ENCODE measurements around the gene MAL. TPM values are rescaled to one million over a fixed set of nuclear protein-coding genes. Genes with fewer than 3 reads are reported as not detected.
"Not testable (repeated sequence)": the region's sequence is repeated elsewhere in the genome, so short reads cannot be mapped to it uniquely, and the experiment has no call there.

The MAL gene
- total RNA-seq, 1 donor from 2014 or later: not detected

GRCh38 chr2:95036596-95037383, 11.3 kb downstream of the MAL start:
- no peaks in the 10 kb centered on the region for H3K36me3 Mint-ChIP-seq (ENCODE audit: unreplicated experiment)
- DNase-seq (ENCODE audit: extremely low spot score, unreplicated experiment): no peak
- H3K9me3 Mint-ChIP-seq (ENCODE audit: unreplicated experiment): peaks cover 15% of the 10 kb centered on the region
- peaks cover under 1% of the 10 kb centered on the region for H3K27me3 Mint-ChIP-seq (ENCODE audit: unreplicated experiment)
- H3K27ac Mint-ChIP-seq (ENCODE audit: unreplicated experiment): no peak overlapping the region
- no peak overlapping the region for H3K4me3 Mint-ChIP-seq (ENCODE audit: unreplicated experiment)
- H3K4me1 Mint-ChIP-seq (ENCODE audit: unreplicated experiment): no peaks in the 10 kb centered on the region
- TF ChIP-seq CTCF (IDR thresholded peaks at IDR 0.05): no peak

DNA sequence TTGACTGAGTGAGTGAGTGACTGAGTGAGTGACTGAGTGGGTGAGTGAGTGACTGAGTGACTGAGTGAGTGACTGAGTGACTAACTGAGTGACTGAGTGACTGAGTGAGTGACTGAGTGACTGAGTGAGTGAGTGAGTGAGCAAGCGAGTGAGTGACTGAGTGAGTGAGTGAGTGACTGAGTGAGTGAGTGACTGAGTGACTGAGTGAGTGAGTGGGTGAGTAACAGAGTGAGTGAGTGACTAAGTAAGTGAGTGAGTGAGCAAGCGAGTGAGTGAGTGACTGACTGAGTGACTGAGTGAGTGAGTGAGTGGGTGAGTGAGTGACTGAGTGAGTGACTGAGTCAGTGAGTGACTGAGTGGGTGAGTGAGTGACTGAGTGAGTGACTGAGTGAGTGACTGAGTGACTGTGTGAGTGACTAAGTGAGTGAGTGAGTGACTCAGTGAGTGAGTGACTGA, 11.9 kb downstream of the MAL start:
- Mint-ChIP-seq H3K36me3 (ENCODE audit: unreplicated experiment) (no peaks in the 10 kb centered on the region), H3K9me3 (ENCODE audit: unreplicated experiment) (peaks cover 15% of the 10 kb centered on the region), H3K27ac (ENCODE audit: unreplicated experiment) (no peak overlapping the region), H3K27me3 (ENCODE audit: unreplicated experiment) (peaks cover 3% of the 10 kb centered on the region), H3K4me1 (ENCODE audit: unreplicated experiment) (no peaks in the 10 kb centered on the region), H3K4me3 (ENCODE audit: unreplicated experiment) (no peak overlapping the region)
- DNase-seq (ENCODE audit: extremely low spot score, unreplicated experiment): no peak
- no peak for TF ChIP-seq CTCF (IDR thresholded peaks at IDR 0.05)

GRCh38 chr2:95037841-95038585, 12.5 kb downstream of the MAL start:
- H3K27me3 Mint-ChIP-seq (ENCODE audit: unreplicated experiment); H3K4me1 Mint-ChIP-seq (ENCODE audit: unreplicated experiment); H3K27ac Mint-ChIP-seq (ENCODE audit: unreplicated experiment); H3K4me3 Mint-ChIP-seq (ENCODE audit: unreplicated experiment); H3K36me3 Mint-ChIP-seq (ENCODE audit: unreplicated experiment); DNase-seq (ENCODE audit: extremely low spot score, unreplicated experiment): not testable (repeated sequence)
- H3K9me3 Mint-ChIP-seq (ENCODE audit: unreplicated experiment): peaks cover 15% of the 10 kb centered on the region

DNA sequence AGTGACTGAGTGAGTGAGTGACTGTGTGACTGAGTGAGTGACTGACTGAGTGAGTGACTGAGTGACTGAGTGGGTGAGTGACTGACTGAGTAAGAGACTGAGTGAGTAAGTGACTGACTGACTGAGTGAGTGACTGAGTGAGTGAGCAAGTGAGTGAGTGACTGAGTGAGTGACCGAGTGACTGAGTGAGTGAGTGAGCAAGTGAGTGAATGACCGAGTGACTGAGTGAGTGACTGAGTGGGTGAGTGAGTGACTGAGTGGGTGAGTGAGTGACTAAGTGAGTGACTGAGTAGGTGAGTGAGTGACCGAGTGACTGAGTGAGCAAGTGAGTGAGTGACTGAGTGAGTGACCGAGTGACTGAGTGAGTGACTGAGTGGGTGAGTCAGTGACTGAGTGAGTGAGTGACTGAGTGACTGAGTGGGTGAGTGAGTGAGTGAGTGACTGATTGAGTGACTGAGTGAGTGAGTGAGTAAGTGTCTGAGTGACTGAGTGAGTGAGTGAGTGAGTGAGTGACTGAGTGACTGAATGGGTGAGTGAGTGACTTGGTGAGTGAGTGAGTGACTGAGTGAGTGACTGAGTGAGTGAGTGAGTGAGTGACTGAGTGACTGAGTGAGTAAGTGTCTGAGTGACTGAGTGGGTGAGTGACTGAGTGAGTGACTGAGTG, 13.3 kb downstream of the MAL start:
- H3K4me1 Mint-ChIP-seq (ENCODE audit: unreplicated experiment): no peaks in the 10 kb centered on the region
- TF ChIP-seq CTCF (IDR thresholded peaks at IDR 0.05): no peak
- peaks cover 7% of the 10 kb centered on the region for H3K27me3 Mint-ChIP-seq (ENCODE audit: unreplicated experiment)
- H3K36me3 Mint-ChIP-seq (ENCODE audit: unreplicated experiment): no peaks in the 10 kb centered on the region
- no peak overlapping the region for H3K4me3 Mint-ChIP-seq (ENCODE audit: unreplicated experiment)
- DNase-seq (ENCODE audit: extremely low spot score, unreplicated experiment): no peak
- no peak overlapping the region for H3K27ac Mint-ChIP-seq (ENCODE audit: unreplicated experiment)
- peaks cover 15% of the 10 kb centered on the region for H3K9me3 Mint-ChIP-seq (ENCODE audit: unreplicated experiment)

GRCh38 chr2:95039363-95039762, 13.9 kb downstream of the MAL start:
- no peaks in the 10 kb centered on the region for H3K36me3 Mint-ChIP-seq (ENCODE audit: unreplicated experiment)
- no peak for TF ChIP-seq CTCF (IDR thresholded peaks at IDR 0.05)
- H3K9me3 Mint-ChIP-seq (ENCODE audit: unreplicated experiment): peaks cover 15% of the 10 kb centered on the region
- no peak for DNase-seq (ENCODE audit: extremely low spot score, unreplicated experiment)
- no peak overlapping the region for H3K27ac Mint-ChIP-seq (ENCODE audit: unreplicated experiment)
- H3K27me3 Mint-ChIP-seq (ENCODE audit: unreplicated experiment): peaks cover 7% of the 10 kb centered on the region
- H3K4me3 Mint-ChIP-seq (ENCODE audit: unreplicated experiment): no peak overlapping the region
- no peaks in the 10 kb centered on the region for H3K4me1 Mint-ChIP-seq (ENCODE audit: unreplicated experiment)

Measured in osteocyte (in vitro differentiated cells).